K562 (cell line): Measurements from ENCODE around the gene TUBB4B. TPM values are rescaled to one million over a fixed set of nuclear protein-coding genes. Genes with fewer than 3 reads are reported as not detected.

Source experiments
- BDP1 ChIP-seq: IDR thresholded peaks from 3 replicates; pipeline ENCODE4 v1.6.1; 2011; ENCODE audit not compliant: insufficient read length, insufficient read depth
- BRD4 ChIP-seq: fragments of 200-600 bp; sonication (generic); IDR thresholded peaks from 2 replicates; pipeline ENCODE4 v1.6.1; 2017; ENCODE audit warnings: inconsistent platforms
- NFRKB ChIP-seq: fragments of 450-650 bp; IDR thresholded peaks from 2 replicates; pipeline ENCODE4 v1.6.1; 2016; ENCODE audit warnings: low read depth
- NUFIP1 ChIP-seq: fragments of 450-650 bp; IDR thresholded peaks from 2 replicates; pipeline ENCODE4 v1.6.1; 2018; ENCODE audit not compliant: partially characterized antibody
- PCBP1 ChIP-seq: fragments of 200-400 bp; formaldehyde crosslinking; IDR thresholded peaks from 2 replicates; pipeline ENCODE4 v1.6.1; 2018; ENCODE audit warnings: mild to moderate bottlenecking, low read depth, low read length; ENCODE audit not compliant: poor library complexity, severe bottlenecking
- PHB ChIP-seq: fragments of 250-450 bp; sonication (Bioruptor Pico); IDR thresholded peaks from 2 replicates; pipeline ENCODE4 v1.5.0; 2021
- PYGO2 ChIP-seq: fragments of 450-650 bp; IDR thresholded peaks from 2 replicates; pipeline ENCODE4 v1.6.1; 2016; ENCODE audit warnings: mild to moderate bottlenecking, missing genetic modification characterization, moderate library complexity, missing compliant biosample characterization
- RAD51 ChIP-seq: fragments of 450-650 bp; IDR thresholded peaks from 2 replicates; pipeline ENCODE4 v1.7.1; 2016; ENCODE audit warnings: low read depth, mild to moderate bottlenecking, borderline replicate concordance
- SIRT6 ChIP-seq: IDR thresholded peaks from one replicate; pipeline ENCODE4 v1.6.1; 2012; ENCODE audit warnings: low read depth, mild to moderate bottlenecking, control low read depth, inconsistent platforms, low read length, moderate library complexity
- SNIP1 ChIP-seq: fragments of 450-650 bp; IDR thresholded peaks from 2 replicates; pipeline ENCODE4 v1.7.1; 2017; ENCODE audit warnings: low read depth, mild to moderate bottlenecking
- TSC22D4 ChIP-seq: fragments of 450-650 bp; IDR thresholded peaks from 2 replicates; pipeline ENCODE4 v1.6.1; 2016; ENCODE audit warnings: missing genetic modification characterization, missing biosample characterization, control low read depth
- XRCC5 ChIP-seq: fragments of 200-400 bp; formaldehyde crosslinking; IDR thresholded peaks from 2 replicates; pipeline ENCODE4 v1.6.1; 2017; ENCODE audit warnings: low read depth, mild to moderate bottlenecking, low read length
- ZKSCAN8 ChIP-seq: fragments of 200-800 bp; sonication (Bioruptor generic); IDR thresholded peaks from 2 replicates; pipeline ENCODE4 v1.6.1; 2016; ENCODE audit warnings: missing genetic modification characterization, missing compliant biosample characterization
- ZNF121 ChIP-seq: sonication (generic); formaldehyde crosslinking; conservative IDR thresholded peaks from 2 replicates; pipeline ENCODE4 v1.8.0; 2022; ENCODE audit warnings: missing genetic modification reagents
- ZNF224 ChIP-seq: sonication (generic); formaldehyde crosslinking; IDR thresholded peaks from 2 replicates; pipeline ENCODE4 v1.8.0; 2022; ENCODE audit warnings: mild to moderate bottlenecking, missing genetic modification reagents
- ZNF445 ChIP-seq: fragments of 250-450 bp; sonication (Bioruptor Pico); IDR thresholded peaks from 2 replicates; pipeline ENCODE4 v1.4.0; 2020; ENCODE audit warnings: low read depth, mild to moderate bottlenecking, moderate library complexity
- ZNF507 ChIP-seq: conservative IDR thresholded peaks from 2 replicates; pipeline ENCODE4 v1.6.1; 2017; ENCODE audit warnings: missing genetic modification characterization, missing compliant biosample characterization
- polyA plus RNA-seq, 8 experiments: library from polyadenylated mRNA; depleted of rRNA in 4 of 8; stranded (reverse) in 5 of 8; unstranded in 3 of 8; fragments of >200 nt; fragmentation: Nextera tagmentation in 2 of 8; fragmentation: Illumina TruSeq in 1 of 8; extraction: Ambion mirVana in 2 of 8; extraction: Trizol in 1 of 8; gene quantifications; 2 replicates each; pipeline versions ENCODE4 v1.2.1 to v1.2.3, GENCODE V29; 2011 to 2014; ENCODE audit warnings: inconsistent platforms in 1 of 8, missing spikeins in 1 of 8
- total RNA-seq, 7 experiments: library from RNA; depleted of rRNA in 6 of 7; stranded (reverse); fragments of >200 nt in 6 of 7; fragmentation: Illumina TruSeq in 2 of 7; extraction: Trizol in 2 of 7; gene quantifications; 2 replicates each; pipeline versions ENCODE4 v1.2.1 to v1.2.3, GENCODE V29; 2011 to 2021; ENCODE audit warnings: low replicate concordance in 1 of 7
- TF ChIP-seq, protein P1 (sequence below): sonication (generic); formaldehyde crosslinking; IDR thresholded peaks from 2 replicates; pipeline ENCODE4 v1.8.1; 2022; ENCODE audit warnings: missing genetic modification reagents
- TF ChIP-seq, protein P2 (sequence below), 2 experiments: IDR thresholded peaks in 1 of 2; conservative IDR thresholded peaks in 1 of 2; 2 replicates each; pipeline ENCODE4 v1.6.1; 2016; ENCODE audit warnings: low read depth in 2 of 2, mild to moderate bottlenecking in 1 of 2, missing compliant biosample characterization in 1 of 2, missing genetic modification characterization in 1 of 2, moderate library complexity in 1 of 2
- TF ChIP-seq, protein P3 (sequence below), 2 experiments: fragments of 450-650 bp in 1 of 2; IDR thresholded peaks; 2 replicates each; pipeline ENCODE4 v1.6.1; 2011 to 2017; ENCODE audit warnings: low read depth in 2 of 2, antibody characterized with exemption in 1 of 2, borderline replicate concordance in 1 of 2, low read length in 1 of 2, mild to moderate bottlenecking in 1 of 2, mixed read lengths in 1 of 2; ENCODE audit not compliant: control insufficient read depth in 1 of 2

Gene TUBB4B
- total and polyA plus RNA-seq, 9 of the 15 experiments (the other 6 are each of a cell fraction or from before 2014, with no cell fraction given) = 24.1 to 443 (median 268) TPM

DNA sequence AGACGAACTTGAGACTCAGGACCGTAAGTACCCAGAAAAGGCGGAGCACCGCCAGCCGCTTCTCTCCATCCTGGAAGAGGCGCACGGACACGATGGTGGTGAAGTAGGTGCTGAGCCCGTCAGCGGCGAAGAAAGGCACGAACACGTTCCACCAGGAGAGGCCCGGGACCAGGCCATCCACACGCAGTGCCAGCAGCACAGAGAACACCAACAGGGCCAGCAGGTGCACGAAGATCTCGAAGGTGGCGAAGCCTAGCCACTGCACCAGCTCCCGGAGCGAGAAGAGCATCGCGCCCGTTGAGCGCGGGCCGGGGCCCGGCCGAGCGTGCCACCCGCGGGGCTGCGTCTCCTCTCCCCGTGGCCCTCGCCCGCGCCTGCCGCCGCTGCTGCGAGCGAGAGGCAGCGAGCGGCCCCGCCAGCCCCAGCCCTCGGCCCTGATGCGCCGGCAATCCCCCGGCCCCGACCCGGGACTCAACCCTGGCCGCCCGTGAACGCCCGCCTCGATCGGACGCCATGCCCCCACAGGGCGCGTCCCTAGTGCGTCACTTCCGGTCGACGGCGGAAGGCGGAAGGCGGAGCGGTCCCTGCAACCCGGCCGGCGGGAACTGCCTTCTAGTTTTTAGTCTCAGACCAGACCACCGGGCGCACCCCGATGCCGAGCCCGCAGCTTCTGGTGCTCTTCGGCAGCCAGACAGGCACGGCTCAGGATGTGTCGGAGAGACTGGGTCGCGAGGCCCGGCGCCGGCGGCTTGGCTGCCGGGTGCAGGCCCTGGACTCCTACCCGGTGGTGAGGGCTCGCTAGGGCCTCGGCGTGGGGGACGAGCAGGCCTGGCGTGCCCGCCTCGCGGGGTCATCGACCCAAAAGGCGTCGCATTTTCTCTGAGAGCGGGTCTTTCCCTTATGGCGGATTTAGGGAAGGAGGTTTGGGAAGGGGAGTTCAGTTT is 35.7 kb upstream of the TUBB4B start, which contains the start of the genes NDOR1 and TMEM203 (continued):
- TF ChIP-seq PCBP1 (peak; percentile 79), PYGO2 (tag) (no peak), TSC22D4 (tag) (no peak), RAD51 (no peak), BRD4 (no peak), XRCC5 (peak; percentile 25; the same call in 1 of the 2 replicates), BDP1 (no peak), NFRKB (no peak), SIRT6 (no peak), SNIP1 (no peak), ZNF445 (CRISPR knock-in tag) (no peak), ZNF121 (CRISPR knock-in tag) (no peak), PHB (CRISPR knock-in tag) (no peak), NUFIP1 (no peak), ZKSCAN8 (CRISPR knock-in tag) (no peak), ZNF224 (CRISPR knock-in tag) (no peak), ZNF507 (tag) (no peak)
- TF ChIP-seq, protein P1, sequence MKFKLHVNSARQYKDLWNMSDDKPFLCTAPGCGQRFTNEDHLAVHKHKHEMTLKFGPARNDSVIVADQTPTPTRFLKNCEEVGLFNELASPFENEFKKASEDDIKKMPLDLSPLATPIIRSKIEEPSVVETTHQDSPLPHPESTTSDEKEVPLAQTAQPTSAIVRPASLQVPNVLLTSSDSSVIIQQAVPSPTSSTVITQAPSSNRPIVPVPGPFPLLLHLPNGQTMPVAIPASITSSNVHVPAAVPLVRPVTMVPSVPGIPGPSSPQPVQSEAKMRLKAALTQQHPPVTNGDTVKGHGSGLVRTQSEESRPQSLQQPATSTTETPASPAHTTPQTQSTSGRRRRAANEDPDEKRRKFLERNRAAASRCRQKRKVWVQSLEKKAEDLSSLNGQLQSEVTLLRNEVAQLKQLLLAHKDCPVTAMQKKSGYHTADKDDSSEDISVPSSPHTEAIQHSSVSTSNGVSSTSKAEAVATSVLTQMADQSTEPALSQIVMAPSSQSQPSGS (CRISPR knock-in tag) = no peak
- TF ChIP-seq, protein P2, sequence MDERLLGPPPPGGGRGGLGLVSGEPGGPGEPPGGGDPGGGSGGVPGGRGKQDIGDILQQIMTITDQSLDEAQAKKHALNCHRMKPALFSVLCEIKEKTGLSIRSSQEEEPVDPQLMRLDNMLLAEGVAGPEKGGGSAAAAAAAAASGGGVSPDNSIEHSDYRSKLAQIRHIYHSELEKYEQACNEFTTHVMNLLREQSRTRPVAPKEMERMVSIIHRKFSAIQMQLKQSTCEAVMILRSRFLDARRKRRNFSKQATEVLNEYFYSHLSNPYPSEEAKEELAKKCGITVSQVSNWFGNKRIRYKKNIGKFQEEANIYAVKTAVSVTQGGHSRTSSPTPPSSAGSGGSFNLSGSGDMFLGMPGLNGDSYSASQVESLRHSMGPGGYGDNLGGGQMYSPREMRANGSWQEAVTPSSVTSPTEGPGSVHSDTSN (CRISPR knock-in tag; IDR thresholded peaks at IDR 0.05; ENCODE audit: low read depth) = no peak
- TF ChIP-seq, protein P2 (tag; conservative IDR thresholded peaks at IDR 0.05; ENCODE audit: low read depth) = no peak
- TF ChIP-seq, protein P3, sequence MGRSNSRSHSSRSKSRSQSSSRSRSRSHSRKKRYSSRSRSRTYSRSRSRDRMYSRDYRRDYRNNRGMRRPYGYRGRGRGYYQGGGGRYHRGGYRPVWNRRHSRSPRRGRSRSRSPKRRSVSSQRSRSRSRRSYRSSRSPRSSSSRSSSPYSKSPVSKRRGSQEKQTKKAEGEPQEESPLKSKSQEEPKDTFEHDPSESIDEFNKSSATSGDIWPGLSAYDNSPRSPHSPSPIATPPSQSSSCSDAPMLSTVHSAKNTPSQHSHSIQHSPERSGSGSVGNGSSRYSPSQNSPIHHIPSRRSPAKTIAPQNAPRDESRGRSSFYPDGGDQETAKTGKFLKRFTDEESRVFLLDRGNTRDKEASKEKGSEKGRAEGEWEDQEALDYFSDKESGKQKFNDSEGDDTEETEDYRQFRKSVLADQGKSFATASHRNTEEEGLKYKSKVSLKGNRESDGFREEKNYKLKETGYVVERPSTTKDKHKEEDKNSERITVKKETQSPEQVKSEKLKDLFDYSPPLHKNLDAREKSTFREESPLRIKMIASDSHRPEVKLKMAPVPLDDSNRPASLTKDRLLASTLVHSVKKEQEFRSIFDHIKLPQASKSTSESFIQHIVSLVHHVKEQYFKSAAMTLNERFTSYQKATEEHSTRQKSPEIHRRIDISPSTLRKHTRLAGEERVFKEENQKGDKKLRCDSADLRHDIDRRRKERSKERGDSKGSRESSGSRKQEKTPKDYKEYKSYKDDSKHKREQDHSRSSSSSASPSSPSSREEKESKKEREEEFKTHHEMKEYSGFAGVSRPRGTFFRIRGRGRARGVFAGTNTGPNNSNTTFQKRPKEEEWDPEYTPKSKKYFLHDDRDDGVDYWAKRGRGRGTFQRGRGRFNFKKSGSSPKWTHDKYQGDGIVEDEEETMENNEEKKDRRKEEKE (IDR thresholded peaks at IDR 0.05; ENCODE audit: borderline replicate concordance in 1 of 2, control insufficient read depth in 1 of 2, low read depth in 2 of 2, low read length in 1 of 2) = no peak
